GM13977 (cell line): ENCODE results near the gene LRRC8A.

Experiments
- DNase-seq: peaks from one replicate; pipeline ENCODE4 v3.0.0; 2012; ENCODE audit warnings: low spot score
- CTCF ChIP-seq: IDR thresholded peaks from 2 replicates; pipeline ENCODE4 v1.5.1; 2012; ENCODE audit warnings: mild to moderate bottlenecking, control low read depth; ENCODE audit not compliant: insufficient read depth; ENCODE audit errors: extremely low read depth, missing control alignments
- in situ Hi-C: fragments of 300-500 bp; cut with MboI; formaldehyde crosslinking; loops from one replicate; pipeline ENCODE4 v1.12.0; 2022; ENCODE audit warnings: low sequenced_read_pairs, low pct_unique_long_range_greater_than_20kb, mixed read lengths, inconsistent platforms; ENCODE audit not compliant: unreplicated experiment

LRRC8A gene

GRCh38 chr9:128916745-128917144 is 34.8 kb downstream of the LRRC8A start:
- no peak for DNase-seq
- in situ Hi-C loops = no loop called here
- no peak for TF ChIP-seq CTCF

- DNase-seq = no peak
- in situ Hi-C loops = no loop called here
- TF ChIP-seq CTCF = no peak
Observed at GRCh38 chr9:128917151-128917849, 35.4 kb downstream of the LRRC8A start.

- DNase-seq = no peak
- TF ChIP-seq CTCF = no peak
- in situ Hi-C loops = no loop called here
Observed at GRCh38 chr9:128918921-128919320, 37.0 kb downstream of the LRRC8A start.

- DNase-seq = no peak
- in situ Hi-C loops = no loop called here
- TF ChIP-seq CTCF = no peak
Observed at GRCh38 chr9:128919402-128920089, 37.6 kb downstream of the LRRC8A start.

- TF ChIP-seq CTCF = no peak
- no peak for DNase-seq
- in situ Hi-C loops = no loop called here
Observed at GRCh38 chr9:128920381-128921058, 38.6 kb downstream of the LRRC8A start, which contains the start of gene PHYHD1. TSS of gene PHYHD1 (plus strand) at chr9:128920982. CDS start at chr9:128922324, 1,342 bp downstream.

GRCh38 chr9:128921881-128922763 is 40.2 kb downstream of the LRRC8A start:
- in situ Hi-C loops = no loop called here
- no peak for DNase-seq
- no peak for TF ChIP-seq CTCF
